NOMO-1 treated with DMSO at 0.1 percent for 48 hours (cell line): ENCODE results near the gene CGREF1.

Experiments
- DNase-seq: peaks from one replicate; lab custom pipeline; 2025; ENCODE audit not compliant: unreplicated experiment; lab: John Stamatoyannopoulos, UW

CGREF1 gene

DNA sequence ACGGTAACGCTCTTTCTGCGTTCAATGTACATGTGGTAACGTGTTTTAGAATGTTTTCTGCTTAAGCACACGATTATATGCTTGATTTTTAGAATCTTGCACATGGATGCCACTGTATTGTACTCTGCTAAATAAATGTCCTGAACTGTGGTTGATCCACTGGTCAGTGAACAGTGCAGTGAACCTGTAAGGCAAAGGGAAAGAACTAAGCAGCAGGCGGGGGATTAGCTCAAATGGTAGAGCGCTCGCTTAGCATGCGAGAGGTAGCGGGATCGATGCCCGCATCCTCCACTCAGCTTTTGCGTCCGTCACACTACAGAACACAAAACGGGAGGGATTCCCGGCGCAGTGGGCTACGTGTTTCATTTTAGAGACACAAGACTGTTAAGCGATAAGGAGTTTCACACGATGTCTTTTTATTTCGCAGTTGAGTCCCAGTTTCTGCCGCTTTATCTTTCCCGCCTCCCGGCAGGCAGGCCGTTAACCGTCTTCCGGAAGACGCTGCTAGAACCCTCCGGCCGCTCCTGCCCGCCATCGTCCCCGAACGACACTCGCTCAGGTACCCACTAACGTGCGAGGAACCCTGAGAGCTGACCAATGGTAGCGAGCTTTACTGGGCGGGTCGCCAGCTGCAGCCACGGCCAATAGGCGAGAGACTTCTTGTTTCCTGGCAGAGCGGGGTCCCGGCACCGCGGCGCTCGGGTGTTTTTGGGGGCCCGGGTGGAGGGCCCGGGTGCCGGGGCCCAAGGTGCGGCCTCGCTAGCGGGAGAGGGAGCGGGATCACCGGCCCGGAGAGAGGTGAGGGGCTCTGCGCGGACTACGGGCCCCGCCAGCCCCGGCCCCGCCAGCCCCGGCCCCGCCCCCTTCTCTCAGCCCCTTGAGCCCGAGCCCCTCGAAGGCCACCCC is 67.7 kb downstream of the CGREF1 start, which contains the start of gene AGBL5:
AGBL5 (plus strand) TSS at position 673 of the 906 bp plus-strand sequence. CDS start 1,291 bp downstream, outside the sequence.
- peak; percentile 92 for DNase-seq
